Measurements from ENCODE around the gene MGLL.

DNA sequence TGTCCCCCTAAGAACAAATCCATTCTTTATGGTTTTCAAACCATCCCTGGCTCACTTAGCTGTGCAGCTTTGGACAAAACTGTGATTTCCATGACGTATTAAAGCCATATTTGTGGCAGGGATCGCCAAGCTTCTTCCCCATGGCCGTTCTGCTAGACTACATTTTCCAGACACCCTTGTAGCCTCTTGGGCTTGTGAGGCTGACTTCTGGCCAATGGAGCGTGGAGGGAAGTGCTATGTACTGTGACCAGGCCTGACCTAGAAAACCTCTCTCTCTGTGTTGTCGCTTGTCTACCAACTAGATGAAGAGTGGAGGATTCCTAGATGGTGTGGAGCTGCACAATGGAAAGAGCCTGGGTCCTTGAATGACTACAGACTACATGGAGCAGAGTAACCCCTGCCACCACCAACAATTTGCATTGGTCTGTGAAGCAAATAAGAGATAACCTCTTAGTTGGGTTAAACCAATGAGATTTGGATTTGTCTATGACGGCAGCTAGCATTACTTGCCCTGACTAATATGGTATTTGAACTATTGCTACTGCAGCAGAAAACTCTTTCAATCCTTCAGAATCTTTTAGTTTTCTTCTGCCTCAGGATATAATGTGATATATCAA is 22.1 kb upstream of the MGLL start:
- no peak for TF ChIP-seq POLR2G (IDR thresholded peaks at IDR 0.05; ENCODE audit: low read depth, low read length)
- no peak for TF ChIP-seq ZFP30 (CRISPR knock-in tag; IDR thresholded peaks at IDR 0.05; ENCODE audit: borderline replicate concordance)
- no peak for TF ChIP-seq SP2 (IDR thresholded peaks at IDR 0.05; ENCODE audit: extremely low read depth, low read depth, low read length, poor library complexity, severe bottlenecking)
- TF ChIP-seq ZBTB8A (IDR thresholded peaks at IDR 0.05; ENCODE audit: partially characterized antibody): no peak
- TF ChIP-seq EZH2 (IDR thresholded peaks at IDR 0.05; ENCODE audit: borderline replicate concordance, low read depth, low read length): no peak
- TF ChIP-seq JUND (IDR thresholded peaks at IDR 0.05; ENCODE audit: borderline replicate concordance, low read depth, low read length): no peak
- TF ChIP-seq JUND (tag; IDR thresholded peaks at IDR 0.05; ENCODE audit: borderline replicate concordance, low read depth, low read length): no peak
- no peak for TF ChIP-seq NFRKB (IDR thresholded peaks at IDR 0.05; ENCODE audit: low read depth)
- TF ChIP-seq, protein P1, sequence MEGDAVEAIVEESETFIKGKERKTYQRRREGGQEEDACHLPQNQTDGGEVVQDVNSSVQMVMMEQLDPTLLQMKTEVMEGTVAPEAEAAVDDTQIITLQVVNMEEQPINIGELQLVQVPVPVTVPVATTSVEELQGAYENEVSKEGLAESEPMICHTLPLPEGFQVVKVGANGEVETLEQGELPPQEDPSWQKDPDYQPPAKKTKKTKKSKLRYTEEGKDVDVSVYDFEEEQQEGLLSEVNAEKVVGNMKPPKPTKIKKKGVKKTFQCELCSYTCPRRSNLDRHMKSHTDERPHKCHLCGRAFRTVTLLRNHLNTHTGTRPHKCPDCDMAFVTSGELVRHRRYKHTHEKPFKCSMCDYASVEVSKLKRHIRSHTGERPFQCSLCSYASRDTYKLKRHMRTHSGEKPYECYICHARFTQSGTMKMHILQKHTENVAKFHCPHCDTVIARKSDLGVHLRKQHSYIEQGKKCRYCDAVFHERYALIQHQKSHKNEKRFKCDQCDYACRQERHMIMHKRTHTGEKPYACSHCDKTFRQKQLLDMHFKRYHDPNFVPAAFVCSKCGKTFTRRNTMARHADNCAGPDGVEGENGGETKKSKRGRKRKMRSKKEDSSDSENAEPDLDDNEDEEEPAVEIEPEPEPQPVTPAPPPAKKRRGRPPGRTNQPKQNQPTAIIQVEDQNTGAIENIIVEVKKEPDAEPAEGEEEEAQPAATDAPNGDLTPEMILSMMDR (IDR thresholded peaks at IDR 0.05 in 2 of 3, conservative IDR thresholded peaks at IDR 0.05 in 1 of 3; ENCODE audit: insufficient read depth in 2 of 3, low read depth in 1 of 3, low read length in 3 of 3): no peak
- no peak for TF ChIP-seq EGR1 (conservative IDR thresholded peaks at IDR 0.05)
- TF ChIP-seq FOXJ2 (tag; IDR thresholded peaks at IDR 0.05): no peak
- TF ChIP-seq, protein P2, sequence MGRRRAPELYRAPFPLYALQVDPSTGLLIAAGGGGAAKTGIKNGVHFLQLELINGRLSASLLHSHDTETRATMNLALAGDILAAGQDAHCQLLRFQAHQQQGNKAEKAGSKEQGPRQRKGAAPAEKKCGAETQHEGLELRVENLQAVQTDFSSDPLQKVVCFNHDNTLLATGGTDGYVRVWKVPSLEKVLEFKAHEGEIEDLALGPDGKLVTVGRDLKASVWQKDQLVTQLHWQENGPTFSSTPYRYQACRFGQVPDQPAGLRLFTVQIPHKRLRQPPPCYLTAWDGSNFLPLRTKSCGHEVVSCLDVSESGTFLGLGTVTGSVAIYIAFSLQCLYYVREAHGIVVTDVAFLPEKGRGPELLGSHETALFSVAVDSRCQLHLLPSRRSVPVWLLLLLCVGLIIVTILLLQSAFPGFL (CRISPR knock-in tag; IDR thresholded peaks at IDR 0.05): no peak
- TF ChIP-seq, protein P3, sequence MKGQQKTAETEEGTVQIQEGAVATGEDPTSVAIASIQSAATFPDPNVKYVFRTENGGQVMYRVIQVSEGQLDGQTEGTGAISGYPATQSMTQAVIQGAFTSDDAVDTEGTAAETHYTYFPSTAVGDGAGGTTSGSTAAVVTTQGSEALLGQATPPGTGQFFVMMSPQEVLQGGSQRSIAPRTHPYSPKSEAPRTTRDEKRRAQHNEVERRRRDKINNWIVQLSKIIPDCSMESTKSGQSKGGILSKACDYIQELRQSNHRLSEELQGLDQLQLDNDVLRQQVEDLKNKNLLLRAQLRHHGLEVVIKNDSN (CRISPR knock-in tag; IDR thresholded peaks at IDR 0.05): no peak
- TF ChIP-seq NFXL1 (CRISPR knock-in tag; IDR thresholded peaks at IDR 0.05): no peak
- TF ChIP-seq, protein P4, sequence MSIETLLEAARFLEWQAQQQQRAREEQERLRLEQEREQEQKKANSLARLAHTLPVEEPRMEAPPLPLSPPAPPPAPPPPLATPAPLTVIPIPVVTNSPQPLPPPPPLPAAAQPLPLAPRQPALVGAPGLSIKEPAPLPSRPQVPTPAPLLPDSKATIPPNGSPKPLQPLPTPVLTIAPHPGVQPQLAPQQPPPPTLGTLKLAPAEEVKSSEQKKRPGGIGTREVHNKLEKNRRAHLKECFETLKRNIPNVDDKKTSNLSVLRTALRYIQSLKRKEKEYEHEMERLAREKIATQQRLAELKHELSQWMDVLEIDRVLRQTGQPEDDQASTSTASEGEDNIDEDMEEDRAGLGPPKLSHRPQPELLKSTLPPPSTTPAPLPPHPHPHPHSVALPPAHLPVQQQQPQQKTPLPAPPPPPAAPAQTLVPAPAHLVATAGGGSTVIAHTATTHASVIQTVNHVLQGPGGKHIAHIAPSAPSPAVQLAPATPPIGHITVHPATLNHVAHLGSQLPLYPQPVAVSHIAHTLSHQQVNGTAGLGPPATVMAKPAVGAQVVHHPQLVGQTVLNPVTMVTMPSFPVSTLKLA (conservative IDR thresholded peaks at IDR 0.05): no peak
